HG03565 (cell line): Measurements from ENCODE around the gene FOXN1.

Source experiments
- ATAC-seq: cut with Tn5 transposase; IDR thresholded peaks from one replicate; pipeline ENCODE4 v1.9.1; 2021; ENCODE audit warnings: mild to moderate bottlenecking, moderate library complexity; ENCODE audit not compliant: unreplicated experiment

Gene FOXN1

GRCh38 chr17:28498652-28499363, 7.3 kb upstream of the FOXN1 start:
- ATAC-seq: no peak

- no peak for ATAC-seq
Observed at GRCh38 chr17:28499364-28499664, 6.8 kb upstream of the FOXN1 start.

- no peak for ATAC-seq
Observed at GRCh38 chr17:28499684-28500357, 6.3 kb upstream of the FOXN1 start.

- ATAC-seq: no peak
Observed at GRCh38 chr17:28500712-28501379, 5.3 kb upstream of the FOXN1 start.

- ATAC-seq: no peak
Observed at GRCh38 chr17:28501421-28502284, 4.5 kb upstream of the FOXN1 start.

GRCh38 chr17:28503420-28503819, 2.7 kb upstream of the FOXN1 start:
- no peak for ATAC-seq

- ATAC-seq: no peak
Observed at GRCh38 chr17:28506763-28507487, 777 bp downstream of the FOXN1 start.

- no peak for ATAC-seq
Observed at GRCh38 chr17:28507567-28508203, 1.5 kb downstream of the FOXN1 start.

- ATAC-seq: no peak
Observed at GRCh38 chr17:28508211-28508724, 2.1 kb downstream of the FOXN1 start.

GRCh38 chr17:28509789-28510188, 3.6 kb downstream of the FOXN1 start:
- no peak for ATAC-seq

- no peak for ATAC-seq
Observed at GRCh38 chr17:28511858-28512461, 5.8 kb downstream of the FOXN1 start.

GRCh38 chr17:28513476-28513875, 7.3 kb downstream of the FOXN1 start:
- ATAC-seq: no peak

- no peak for ATAC-seq
Observed at GRCh38 chr17:28514561-28515002, 8.4 kb downstream of the FOXN1 start.

GRCh38 chr17:28515518-28515917, 9.4 kb downstream of the FOXN1 start:
- no peak for ATAC-seq

GRCh38 chr17:28518132-28518531, 12.0 kb downstream of the FOXN1 start:
- no peak for ATAC-seq

- ATAC-seq: no peak
Observed at GRCh38 chr17:28518578-28518977, 12.4 kb downstream of the FOXN1 start.

- no peak for ATAC-seq
Observed at GRCh38 chr17:28519236-28519635, 13.1 kb downstream of the FOXN1 start.

- no peak for ATAC-seq
Observed at GRCh38 chr17:28520687-28521086, 14.5 kb downstream of the FOXN1 start.

GRCh38 chr17:28521311-28522085, 15.3 kb downstream of the FOXN1 start:
- no peak for ATAC-seq
